ENCODE measurements around the gene BRPF3. TPM values are rescaled to one million over a fixed set of nuclear protein-coding genes. Genes with fewer than 3 reads are reported as not detected.
A peak's percentile ranks its signal among the peaks of the same experiment; 100 is the strongest.

Gene BRPF3
- total RNA-seq (17.3 and 22.3 TPM in 2 replicates), polyA plus RNA-seq (9.4 and 15.9 TPM in 2 replicates)

DNA sequence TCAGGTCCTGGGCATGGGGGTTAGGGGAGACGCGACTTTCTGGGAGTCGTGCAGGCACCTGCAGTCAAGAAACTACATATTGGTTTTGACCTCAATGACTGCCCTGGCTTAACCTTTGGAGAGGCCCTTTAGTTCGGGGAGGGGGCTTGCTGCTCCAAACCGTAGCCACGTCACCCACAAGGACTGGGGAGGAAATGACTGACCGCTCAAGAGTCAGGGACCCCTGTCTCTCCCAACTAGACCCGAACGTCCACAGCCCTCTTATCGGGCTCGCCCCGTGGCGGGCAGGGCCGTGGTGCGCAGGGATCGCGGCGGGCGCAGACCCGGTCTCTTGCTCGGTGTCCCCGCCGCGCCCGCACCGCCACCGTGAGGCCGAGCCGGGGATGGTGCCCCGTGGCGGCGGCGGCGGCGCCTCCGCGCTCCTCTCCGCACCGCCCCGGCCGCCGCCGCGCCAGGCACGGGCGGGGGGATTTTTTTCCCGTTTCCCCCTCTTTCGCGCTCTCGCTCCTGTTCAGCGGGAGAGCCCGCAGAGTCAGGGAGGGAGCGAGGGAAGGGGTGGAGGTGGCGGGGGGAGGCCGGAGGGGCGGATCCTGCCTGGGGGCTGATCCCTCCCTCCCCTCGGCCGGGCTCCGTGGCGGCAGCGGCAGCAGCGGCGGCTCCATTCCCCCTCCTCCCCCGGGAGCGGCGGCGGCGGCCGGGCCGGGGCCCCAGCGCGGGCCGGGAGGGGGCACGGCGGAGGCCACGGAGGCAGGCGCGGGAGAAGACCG, at the start of gene BRPF3:
TSS of gene BRPF3 (plus strand) at position 632 of the 767 bp plus-strand sequence. CDS start 3,579 bp downstream, outside the sequence.
- TF ChIP-seq, protein P1, sequence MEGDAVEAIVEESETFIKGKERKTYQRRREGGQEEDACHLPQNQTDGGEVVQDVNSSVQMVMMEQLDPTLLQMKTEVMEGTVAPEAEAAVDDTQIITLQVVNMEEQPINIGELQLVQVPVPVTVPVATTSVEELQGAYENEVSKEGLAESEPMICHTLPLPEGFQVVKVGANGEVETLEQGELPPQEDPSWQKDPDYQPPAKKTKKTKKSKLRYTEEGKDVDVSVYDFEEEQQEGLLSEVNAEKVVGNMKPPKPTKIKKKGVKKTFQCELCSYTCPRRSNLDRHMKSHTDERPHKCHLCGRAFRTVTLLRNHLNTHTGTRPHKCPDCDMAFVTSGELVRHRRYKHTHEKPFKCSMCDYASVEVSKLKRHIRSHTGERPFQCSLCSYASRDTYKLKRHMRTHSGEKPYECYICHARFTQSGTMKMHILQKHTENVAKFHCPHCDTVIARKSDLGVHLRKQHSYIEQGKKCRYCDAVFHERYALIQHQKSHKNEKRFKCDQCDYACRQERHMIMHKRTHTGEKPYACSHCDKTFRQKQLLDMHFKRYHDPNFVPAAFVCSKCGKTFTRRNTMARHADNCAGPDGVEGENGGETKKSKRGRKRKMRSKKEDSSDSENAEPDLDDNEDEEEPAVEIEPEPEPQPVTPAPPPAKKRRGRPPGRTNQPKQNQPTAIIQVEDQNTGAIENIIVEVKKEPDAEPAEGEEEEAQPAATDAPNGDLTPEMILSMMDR (IDR thresholded peaks at IDR 0.05; ENCODE audit: low read depth, low read length) = peak; percentile 33
- peak within 1 kb of the TSS; percentile 100 for H3K27ac ChIP-seq
- peaks cover 2% of the 10 kb centered on the region for H3K36me3 ChIP-seq
- DNase-seq (ENCODE audit: low read depth in 1 of 2, low spot score in 1 of 2) = peak; percentile 86 to 88
- no peaks in the 10 kb centered on the region for H3K9me3 ChIP-seq (ENCODE audit: low read depth)
- peaks cover 18% of the 10 kb centered on the region for H3K4me1 ChIP-seq (ENCODE audit: low read depth)
- peak within 1 kb of the TSS; percentile 96 for H3K4me3 ChIP-seq
- no peaks in the 10 kb centered on the region for H3K27me3 ChIP-seq

DNA sequence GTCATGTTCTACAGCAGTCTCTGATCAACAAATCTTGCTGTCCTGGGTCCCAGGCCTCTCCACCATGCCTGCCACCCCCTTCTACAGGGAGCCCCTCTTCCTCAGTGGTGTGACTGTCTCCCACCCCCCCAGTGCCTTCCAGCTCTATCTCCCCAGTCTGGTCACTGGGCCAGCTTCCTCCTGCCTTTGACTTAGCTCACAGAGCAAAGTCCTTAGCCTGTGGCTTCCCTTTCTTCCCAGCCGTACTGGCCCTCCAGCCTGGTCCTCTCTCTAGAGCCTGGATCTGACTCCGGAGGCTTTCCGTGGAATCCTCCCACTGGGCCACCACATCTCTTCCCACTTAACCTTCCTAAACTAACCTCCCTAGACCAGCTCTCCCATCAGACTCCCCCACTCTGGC, 49.2 kb upstream of the BRPF3 start:
- no peaks in the 10 kb centered on the region for H3K36me3 ChIP-seq
- no peaks in the 10 kb centered on the region for H3K9me3 ChIP-seq (ENCODE audit: low read depth)
- DNase-seq (ENCODE audit: low read depth in 1 of 2, low spot score in 1 of 2) = no peak
- H3K4me3 ChIP-seq = no peak overlapping the region
- H3K4me1 ChIP-seq (ENCODE audit: low read depth) = no peaks in the 10 kb centered on the region
- no peaks in the 10 kb centered on the region for H3K27me3 ChIP-seq
- no peak overlapping the region for H3K27ac ChIP-seq
- TF ChIP-seq, protein P1 (IDR thresholded peaks at IDR 0.05; ENCODE audit: low read depth, low read length) = no peak

DNA sequence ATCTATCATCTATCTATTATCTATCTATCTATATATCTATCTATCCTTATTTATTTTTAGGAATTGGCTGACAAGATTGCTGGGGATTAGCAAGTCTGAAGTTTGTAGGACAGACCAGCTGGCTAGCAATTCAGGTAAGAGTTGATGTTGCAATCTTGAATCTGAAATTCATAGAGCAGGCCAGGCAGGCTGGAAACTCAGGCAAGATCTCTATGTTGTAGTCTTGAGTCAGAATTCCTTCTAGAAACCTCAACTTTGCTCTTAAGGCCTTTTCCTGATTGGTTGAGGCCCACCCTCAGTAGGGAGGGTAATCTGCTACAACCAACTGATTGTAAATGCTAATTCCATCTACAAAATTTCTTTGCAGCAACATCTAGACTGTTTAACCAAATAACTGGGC, 47.1 kb upstream of the BRPF3 start:
- Histone ChIP-seq H3K27me3 (no peaks in the 10 kb centered on the region), H3K27ac (no peak overlapping the region), H3K4me3 (no peak overlapping the region), H3K36me3 (no peaks in the 10 kb centered on the region), H3K9me3 (ENCODE audit: low read depth) (no peaks in the 10 kb centered on the region), H3K4me1 (ENCODE audit: low read depth) (no peaks in the 10 kb centered on the region)
- no peak for DNase-seq (ENCODE audit: low read depth in 1 of 2, low spot score in 1 of 2)
- TF ChIP-seq, protein P1 (IDR thresholded peaks at IDR 0.05; ENCODE audit: low read depth, low read length) = no peak

DNA sequence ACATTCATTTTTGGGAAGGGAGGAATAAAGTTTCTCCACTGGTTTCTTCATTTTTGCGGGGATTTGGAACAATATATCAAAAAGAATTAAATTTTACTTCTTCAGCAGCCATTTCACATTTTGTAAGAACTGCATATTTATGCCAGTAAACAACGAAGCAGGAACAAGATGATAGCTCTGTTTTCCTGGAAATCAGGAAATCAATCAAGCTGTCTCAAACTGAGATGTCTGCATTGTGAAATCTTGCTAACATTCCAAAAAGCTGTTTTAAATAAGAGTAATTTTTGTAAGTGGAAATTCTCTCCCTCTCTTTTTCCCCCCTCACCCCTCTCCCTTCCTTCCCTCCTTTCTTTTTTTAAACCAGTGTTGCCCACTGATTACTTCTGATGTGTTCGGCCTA, 46.3 kb upstream of the BRPF3 start:
- no peaks in the 10 kb centered on the region for H3K36me3 ChIP-seq
- H3K4me1 ChIP-seq (ENCODE audit: low read depth) = no peaks in the 10 kb centered on the region
- H3K27ac ChIP-seq = no peak overlapping the region
- no peaks in the 10 kb centered on the region for H3K27me3 ChIP-seq
- no peak overlapping the region for H3K4me3 ChIP-seq
- no peak for DNase-seq (ENCODE audit: low read depth in 1 of 2, low spot score in 1 of 2)
- TF ChIP-seq, protein P1 (IDR thresholded peaks at IDR 0.05; ENCODE audit: low read depth, low read length) = no peak
- H3K9me3 ChIP-seq (ENCODE audit: low read depth) = no peaks in the 10 kb centered on the region

DNA sequence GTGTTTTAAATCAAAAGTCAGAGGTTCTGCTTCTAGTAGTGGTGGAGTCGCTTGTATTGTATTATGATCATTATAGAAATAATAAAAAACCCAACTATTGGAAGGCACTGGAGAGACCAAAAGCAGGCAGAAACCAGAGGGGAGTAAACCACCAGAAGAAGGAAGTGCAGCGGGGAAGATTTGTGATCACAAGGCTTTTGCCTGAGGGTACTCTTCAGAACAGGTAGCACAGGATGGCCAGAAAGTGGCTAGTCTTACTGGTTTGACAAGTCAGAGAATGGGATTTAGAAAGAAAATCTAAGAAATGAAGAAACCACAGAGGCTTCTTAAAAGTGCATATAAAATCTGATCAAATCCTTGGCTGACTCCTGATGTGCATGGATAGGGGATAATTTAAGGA, 42.3 kb upstream of the BRPF3 start:
- no peak overlapping the region for H3K27ac ChIP-seq
- TF ChIP-seq, protein P1 (IDR thresholded peaks at IDR 0.05; ENCODE audit: low read depth, low read length) = no peak

More for the DNA sequence above, 42.3 kb upstream of the BRPF3 start:
- Histone ChIP-seq H3K27me3 (no peaks in the 10 kb centered on the region), H3K36me3 (no peaks in the 10 kb centered on the region), H3K4me3 (no peak overlapping the region), H3K4me1 (ENCODE audit: low read depth) (no peaks in the 10 kb centered on the region), H3K9me3 (ENCODE audit: low read depth) (no peaks in the 10 kb centered on the region)
- DNase-seq (ENCODE audit: low read depth in 1 of 2, low spot score in 1 of 2) = no peak
